CD8-positive, alpha-beta memory T cell (primary cell): Measurements from ENCODE around the gene GMDS. TPM values are rescaled to one million over a fixed set of nuclear protein-coding genes. Genes with fewer than 3 reads are reported as not detected.

Experiments
- CTCF ChIA-PET: fragments of 350-600 bp; sonication (Branson Sonifier 250); formaldehyde crosslinking; loops from one replicate; lab custom pipeline; 2021; ENCODE audit warnings: antibody characterized with exemption; lab: Charles Lee
- POLR2A ChIA-PET: fragments of 350-600 bp; sonication (Branson Sonifier 250); formaldehyde crosslinking; loops from one replicate; lab custom pipeline; 2021; ENCODE audit warnings: antibody characterized with exemption; lab: Charles Lee
- DNase-seq, 5 donors: peaks; one replicate each; pipeline versions ENCODE4 v3.0.0 to v3.0.0-alpha.2; 2020 to 2022; ENCODE audit warnings: mixed read lengths in 1 of 5
- H3K27ac ChIP-seq: one replicate; pipeline ENCODE4 v1.7.0; 2013; ENCODE audit warnings: low read depth, mild to moderate bottlenecking, low read length, moderate library complexity
- H3K27me3 ChIP-seq: 2 replicates; pipeline ENCODE4 v1.7.0; 2013; ENCODE audit warnings: low read length, mild to moderate bottlenecking; ENCODE audit not compliant: insufficient read depth, poor library complexity, severe bottlenecking
- H3K36me3 ChIP-seq: 2 replicates; pipeline ENCODE4 v1.7.0; 2013; ENCODE audit warnings: mild to moderate bottlenecking, low read length, moderate library complexity; ENCODE audit not compliant: insufficient read depth
- H3K4me1 ChIP-seq: 2 replicates; pipeline ENCODE4 v1.7.0; 2013; ENCODE audit warnings: mild to moderate bottlenecking, low read length, moderate library complexity; ENCODE audit not compliant: insufficient read depth
- H3K4me3 ChIP-seq: 2 replicates; pipeline ENCODE4 v1.7.0; 2013; ENCODE audit warnings: mild to moderate bottlenecking, low read length
- H3K9me3 ChIP-seq: 2 replicates; pipeline ENCODE4 v1.7.0; 2013; ENCODE audit warnings: mild to moderate bottlenecking, low read length
- H3K27ac Mint-ChIP-seq, 8 donors: one replicate each; pipeline ENCODE4 v1.8.0; 2020 to 2021; ENCODE audit warnings: mixed read lengths in 8 of 8, mild to moderate bottlenecking in 6 of 8, inconsistent platforms in 3 of 8, moderate library complexity in 3 of 8
- H3K27me3 Mint-ChIP-seq, 2 donors: one replicate each; pipeline ENCODE4 v1.8.0; 2020 to 2021; ENCODE audit warnings: mixed read lengths in 2 of 2, mild to moderate bottlenecking in 1 of 2, moderate library complexity in 1 of 2
- H3K36me3 Mint-ChIP-seq, 3 donors: one replicate each; pipeline ENCODE4 v1.8.0; 2020 to 2021; ENCODE audit warnings: mixed read lengths in 3 of 3, inconsistent platforms in 1 of 3, mild to moderate bottlenecking in 1 of 3
- H3K4me1 Mint-ChIP-seq, 3 donors: one replicate each; pipeline ENCODE4 v1.8.0; 2020 to 2021; ENCODE audit warnings: mixed read lengths in 3 of 3, inconsistent platforms in 1 of 3, mild to moderate bottlenecking in 1 of 3
- H3K4me3 Mint-ChIP-seq, 7 donors: one replicate each; pipeline ENCODE4 v1.8.0; 2020 to 2021; ENCODE audit warnings: mixed read lengths in 7 of 7, mild to moderate bottlenecking in 6 of 7, moderate library complexity in 4 of 7, inconsistent platforms in 2 of 7
- H3K9me3 Mint-ChIP-seq, 5 donors: one replicate each; pipeline ENCODE4 v1.8.0; 2020 to 2022; ENCODE audit warnings: mixed read lengths in 5 of 5, mild to moderate bottlenecking in 3 of 5, moderate library complexity in 2 of 5, inconsistent platforms in 1 of 5
- polyA plus RNA-seq: library from polyadenylated mRNA; unstranded; fragments of 300-500 nt; fragmentation: Illumina TruSeq; gene quantifications from one replicate; pipeline ENCODE4 v1.2.3, GENCODE V29; 2021
- total RNA-seq, 2 experiments: library from RNA; stranded (reverse); gene quantifications; one replicate each; pipeline ENCODE4 v1.2.3, GENCODE V29; 2021

Gene GMDS
- total and polyA plus RNA-seq, 3 experiments from 2014 or later, result 16.4 to 33.4 (median 28.6) TPM

DNA sequence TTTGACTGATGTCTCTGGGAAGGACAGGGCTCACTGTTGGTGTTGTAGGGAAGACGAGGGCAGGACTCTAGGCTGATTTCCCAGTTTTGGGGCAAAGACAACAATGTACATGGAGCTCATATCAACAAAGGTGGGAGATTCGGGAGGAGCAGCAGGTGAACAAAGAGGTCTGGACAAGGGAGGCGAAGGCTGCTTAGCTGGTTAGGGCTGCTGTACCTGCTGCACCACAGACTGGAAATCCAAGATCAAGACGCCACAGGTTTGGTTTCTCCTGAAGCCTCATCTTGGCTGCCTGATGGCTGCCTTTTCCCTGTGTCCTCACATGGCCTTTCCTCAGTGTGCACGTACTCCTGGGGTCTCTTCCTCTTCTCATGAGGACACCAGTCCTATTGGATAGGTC, 348.5 kb downstream of the GMDS start:
- POLR2A ChIA-PET, result no interaction called here
- H3K4me1 Mint-ChIP-seq, result no peaks in the 10 kb centered on the region
- peak overlapping the region in 1 of 8 donors; percentile 72 for H3K27ac Mint-ChIP-seq
- no peak overlapping the region for H3K27ac ChIP-seq
- H3K9me3 Mint-ChIP-seq, result no peaks in the 10 kb centered on the region
- no peaks in the 10 kb centered on the region for H3K9me3 ChIP-seq
- H3K27me3 Mint-ChIP-seq, result peaks cover 0 to 1% of the 10 kb centered on the region in 2 donors
- no peaks in the 10 kb centered on the region for H3K27me3 ChIP-seq
- H3K4me3 ChIP-seq, result no peak overlapping the region
- H3K36me3 Mint-ChIP-seq, result peaks cover 1 to 23% (median 6%) of the 10 kb centered on the region in 3 donors
- no peaks in the 10 kb centered on the region for H3K4me1 ChIP-seq
- H3K4me3 Mint-ChIP-seq, result no peak overlapping the region
- CTCF ChIA-PET, result no interaction called here
- DNase-seq, result no peak
- H3K36me3 ChIP-seq, result no peaks in the 10 kb centered on the region

DNA sequence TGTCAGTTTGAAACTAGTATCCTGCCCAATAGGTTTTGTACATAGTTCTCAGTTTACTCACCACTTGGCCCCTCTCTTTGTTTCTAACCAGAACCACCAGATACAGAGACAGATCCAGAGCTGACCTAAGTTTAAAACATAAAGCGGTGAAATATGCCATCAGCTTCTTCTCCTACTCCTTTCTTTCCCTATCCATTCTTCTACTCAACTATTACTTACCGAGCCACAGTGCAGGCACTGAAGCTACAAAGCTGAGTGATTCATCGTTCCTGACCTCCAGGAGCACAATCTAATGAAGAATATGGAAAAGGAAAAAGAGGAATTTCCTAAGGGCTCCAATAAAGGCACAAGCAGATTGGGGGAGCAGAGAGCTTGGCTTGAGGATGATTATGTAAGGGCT, 349.7 kb downstream of the GMDS start:
- POLR2A ChIA-PET, result no interaction called here
- H3K4me3 ChIP-seq, result no peak overlapping the region
- Mint-ChIP-seq H3K4me1 (no peaks in the 10 kb centered on the region), H3K27ac (no peak overlapping the region), H3K27me3 (peaks cover 0 to 1% of the 10 kb centered on the region in 2 donors), H3K9me3 (peaks cover 0 to 3% (median 0%) of the 10 kb centered on the region in 5 donors), H3K36me3 (peaks cover 1 to 29% (median 6%) of the 10 kb centered on the region in 3 donors), H3K4me3 (no peak overlapping the region)
- no peaks in the 10 kb centered on the region for H3K9me3 ChIP-seq
- no peak overlapping the region for H3K27ac ChIP-seq
- no peaks in the 10 kb centered on the region for H3K4me1 ChIP-seq
- H3K36me3 ChIP-seq, result no peaks in the 10 kb centered on the region
- CTCF ChIA-PET, result no interaction called here
- H3K27me3 ChIP-seq, result no peaks in the 10 kb centered on the region
- no peak for DNase-seq

DNA sequence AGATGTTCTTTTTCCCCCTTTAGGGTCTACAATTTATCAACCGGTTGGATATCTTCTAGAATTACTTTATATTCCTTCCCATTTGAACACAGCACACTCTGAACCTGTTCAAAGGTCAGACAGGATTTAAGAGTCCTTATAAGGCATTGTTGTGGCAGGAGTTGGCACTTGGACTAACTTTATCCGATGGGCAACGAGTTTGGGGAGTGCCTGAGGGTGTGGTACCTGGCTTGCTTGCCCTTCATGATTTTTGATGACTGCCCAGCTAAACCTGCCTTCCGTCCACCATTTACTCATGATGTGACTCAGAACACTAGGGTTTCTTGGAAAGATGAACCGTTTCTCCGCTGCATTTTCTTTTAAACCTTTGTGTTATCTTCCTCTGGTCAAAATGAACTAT, 350.5 kb downstream of the GMDS start:
- H3K4me1 ChIP-seq, result no peaks in the 10 kb centered on the region
- CTCF ChIA-PET, result no interaction called here
- H3K9me3 ChIP-seq, result no peaks in the 10 kb centered on the region
- H3K27me3 Mint-ChIP-seq, result peaks cover 0 to under 1% of the 10 kb centered on the region in 2 donors
- POLR2A ChIA-PET, result no interaction called here
- peaks cover 1 to 36% (median 6%) of the 10 kb centered on the region in 3 donors for H3K36me3 Mint-ChIP-seq
- H3K36me3 ChIP-seq, result no peaks in the 10 kb centered on the region
- peaks cover 0 to 6% (median 0%) of the 10 kb centered on the region in 5 donors for H3K9me3 Mint-ChIP-seq
- H3K27ac ChIP-seq, result no peak overlapping the region
- DNase-seq, result no peak
- no peaks in the 10 kb centered on the region for H3K4me1 Mint-ChIP-seq
- H3K4me3 ChIP-seq, result no peak overlapping the region
- H3K27me3 ChIP-seq, result no peaks in the 10 kb centered on the region
- no peak overlapping the region for H3K4me3 Mint-ChIP-seq
- H3K27ac Mint-ChIP-seq, result no peak overlapping the region

DNA sequence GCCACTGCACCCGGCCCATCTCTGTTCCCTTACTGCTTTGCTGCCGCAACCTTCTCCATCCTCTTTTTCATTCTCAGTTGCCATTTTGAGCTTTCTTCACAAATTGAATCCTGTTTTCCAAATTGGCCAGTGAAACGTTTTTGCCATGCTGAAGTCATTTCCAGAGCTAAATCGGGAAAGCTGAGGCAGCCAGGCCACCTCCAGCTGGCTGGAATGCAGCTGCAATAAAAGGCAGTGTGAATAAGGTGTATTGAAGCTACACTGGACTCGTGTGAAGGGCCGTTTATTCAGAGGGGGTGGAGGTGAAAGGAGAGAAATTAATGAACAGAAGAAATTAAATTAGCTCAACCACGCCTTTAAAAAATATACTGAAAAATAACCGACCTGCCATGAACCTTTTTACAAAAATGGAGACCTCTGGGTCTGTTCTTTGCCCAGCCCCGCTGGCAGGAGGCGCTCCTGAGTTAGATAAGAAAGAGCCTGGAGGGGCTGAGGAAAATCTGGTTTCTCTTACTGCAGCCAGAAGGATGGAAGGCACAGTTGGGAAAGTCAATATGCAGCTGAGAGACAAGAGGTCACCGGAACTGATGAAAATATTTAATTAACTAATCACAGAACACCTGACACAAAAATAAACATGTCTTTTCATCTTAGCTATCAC, 351.8 kb downstream of the GMDS start:
- Histone ChIP-seq H3K36me3 (no peaks in the 10 kb centered on the region), H3K9me3 (no peaks in the 10 kb centered on the region), H3K27me3 (no peaks in the 10 kb centered on the region), H3K4me1 (no peaks in the 10 kb centered on the region), H3K27ac (no peak overlapping the region), H3K4me3 (no peak overlapping the region)
- Mint-ChIP-seq H3K4me3 (no peak overlapping the region), H3K36me3 (peaks cover 1 to 43% (median 5%) of the 10 kb centered on the region in 3 donors), H3K4me1 (no peaks in the 10 kb centered on the region), H3K27ac (no peak overlapping the region), H3K9me3 (peaks cover 0 to 6% (median 0%) of the 10 kb centered on the region in 5 donors), H3K27me3 (no peaks in the 10 kb centered on the region)
- no peak for DNase-seq
- POLR2A ChIA-PET, result no interaction called here
- CTCF ChIA-PET, result no interaction called here

GRCh38 chr6:1892716-1893115, 352.7 kb downstream of the GMDS start:
- Histone ChIP-seq H3K27ac (no peak overlapping the region), H3K27me3 (no peaks in the 10 kb centered on the region), H3K4me3 (no peak overlapping the region), H3K4me1 (no peaks in the 10 kb centered on the region), H3K9me3 (no peaks in the 10 kb centered on the region), H3K36me3 (no peaks in the 10 kb centered on the region)
- H3K4me3 Mint-ChIP-seq, result no peak overlapping the region
- H3K4me1 Mint-ChIP-seq, result no peaks in the 10 kb centered on the region
- H3K27me3 Mint-ChIP-seq, result no peaks in the 10 kb centered on the region
- CTCF ChIA-PET, result no interaction called here
- no peak for DNase-seq
- POLR2A ChIA-PET, result no interaction called here
- H3K27ac Mint-ChIP-seq, result no peak overlapping the region
- H3K36me3 Mint-ChIP-seq, result peaks cover 1 to 43% (median 5%) of the 10 kb centered on the region in 3 donors
- H3K9me3 Mint-ChIP-seq, result peaks cover 0 to 6% (median 0%) of the 10 kb centered on the region in 5 donors

DNA sequence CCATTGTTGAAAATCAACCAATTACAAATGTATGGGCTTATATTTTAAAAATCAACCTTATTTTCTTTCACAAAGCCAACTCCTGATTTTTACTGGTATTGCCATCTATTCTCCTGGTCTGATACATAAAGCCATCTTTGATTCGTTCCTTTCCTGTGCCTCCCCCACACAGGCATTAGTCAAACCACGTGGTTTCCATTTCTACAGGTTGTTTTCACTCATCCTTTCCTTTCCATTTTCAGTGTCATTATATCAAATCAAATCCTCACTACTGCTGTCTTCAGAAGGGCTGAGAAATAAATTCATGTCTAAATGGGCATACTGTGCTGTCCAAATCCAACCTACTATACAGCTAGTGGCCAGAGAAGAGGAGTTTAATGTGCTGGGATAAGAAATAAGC, 354.4 kb downstream of the GMDS start:
- no peaks in the 10 kb centered on the region for H3K36me3 ChIP-seq
- no peaks in the 10 kb centered on the region for H3K4me1 ChIP-seq
- H3K27me3 Mint-ChIP-seq, result no peaks in the 10 kb centered on the region
- POLR2A ChIA-PET, result no interaction called here
- no peak overlapping the region for H3K4me3 ChIP-seq
- no peak overlapping the region for H3K4me3 Mint-ChIP-seq
- CTCF ChIA-PET, result no interaction called here
- H3K27me3 ChIP-seq, result no peaks in the 10 kb centered on the region
- no peaks in the 10 kb centered on the region for H3K4me1 Mint-ChIP-seq
- H3K27ac Mint-ChIP-seq, result no peak overlapping the region
- DNase-seq, result no peak
- peaks cover 0 to 33% (median 5%) of the 10 kb centered on the region in 3 donors for H3K36me3 Mint-ChIP-seq
- H3K27ac ChIP-seq, result no peak overlapping the region
- H3K9me3 ChIP-seq, result no peaks in the 10 kb centered on the region
- H3K9me3 Mint-ChIP-seq, result peaks cover 0 to 6% (median 0%) of the 10 kb centered on the region in 5 donors

DNA sequence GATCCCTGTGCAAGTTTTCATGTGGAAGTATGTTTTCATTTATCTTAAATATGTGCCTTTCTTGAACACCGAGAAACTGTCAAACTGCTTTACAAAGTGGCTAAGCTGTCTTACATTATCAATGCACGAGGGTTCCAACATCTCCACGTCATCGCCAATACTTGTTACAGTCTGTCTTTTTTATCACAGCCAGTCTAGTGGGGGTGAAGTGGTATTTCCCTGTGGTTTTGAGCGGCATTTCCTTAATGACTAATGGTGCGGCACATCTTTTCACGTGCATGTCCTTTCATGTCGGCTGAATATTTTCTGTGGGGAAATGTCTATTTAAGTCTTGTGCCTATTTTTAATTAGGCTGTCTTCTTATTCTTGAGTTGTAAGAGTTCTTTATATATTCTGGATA, 355.3 kb downstream of the GMDS start:
- Mint-ChIP-seq H3K36me3 (peaks cover 0 to 29% (median 5%) of the 10 kb centered on the region in 3 donors), H3K4me3 (no peak overlapping the region), H3K27ac (no peak overlapping the region), H3K4me1 (no peaks in the 10 kb centered on the region), H3K27me3 (no peaks in the 10 kb centered on the region), H3K9me3 (peaks cover 0 to 6% (median 0%) of the 10 kb centered on the region in 5 donors)
- POLR2A ChIA-PET, result no interaction called here
- no peaks in the 10 kb centered on the region for H3K27me3 ChIP-seq
- H3K36me3 ChIP-seq, result no peaks in the 10 kb centered on the region
- H3K4me1 ChIP-seq, result no peaks in the 10 kb centered on the region
- H3K9me3 ChIP-seq, result no peaks in the 10 kb centered on the region
- CTCF ChIA-PET, result no interaction called here
- no peak overlapping the region for H3K4me3 ChIP-seq
- DNase-seq, result no peak
- H3K27ac ChIP-seq, result no peak overlapping the region

DNA sequence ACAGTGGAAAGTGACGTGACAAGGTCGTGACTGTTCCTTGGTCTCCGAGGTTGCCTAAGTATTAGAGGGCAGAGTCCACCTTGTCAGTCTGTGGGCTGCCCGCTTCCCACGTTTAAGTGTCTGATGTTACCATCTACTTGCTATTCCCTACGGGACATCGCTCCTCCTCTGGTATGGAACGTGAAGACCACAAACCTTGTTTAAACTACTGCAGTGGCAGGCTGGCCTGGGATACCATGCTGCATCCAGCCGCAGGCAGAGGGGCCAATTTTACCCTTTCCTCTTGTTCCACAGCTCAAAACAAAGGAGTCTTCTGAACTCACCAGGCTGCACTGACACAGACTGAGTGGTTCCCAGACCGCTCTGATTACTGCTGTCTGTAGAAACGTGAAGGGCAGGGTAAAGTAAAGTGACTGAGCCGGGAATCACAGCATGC, 359.8 kb downstream of the GMDS start:
- Histone ChIP-seq H3K36me3 (no peaks in the 10 kb centered on the region), H3K27me3 (no peaks in the 10 kb centered on the region), H3K27ac (no peak overlapping the region), H3K4me1 (no peaks in the 10 kb centered on the region), H3K4me3 (no peak overlapping the region), H3K9me3 (no peaks in the 10 kb centered on the region)
- Mint-ChIP-seq H3K27me3 (no peaks in the 10 kb centered on the region), H3K27ac (peak overlapping the region in 1 of 8 donors; percentile 55), H3K9me3 (peaks cover 0 to 4% (median 0%) of the 10 kb centered on the region in 5 donors), H3K4me3 (no peak overlapping the region), H3K36me3 (peaks cover 0 to 14% (median 2%) of the 10 kb centered on the region in 3 donors), H3K4me1 (no peaks in the 10 kb centered on the region)
- DNase-seq, result no peak
- CTCF ChIA-PET, result no interaction called here
- POLR2A ChIA-PET, result no interaction called here
